Fibroblast of lung (primary cell): ENCODE data around the gene ACOT7. TPM values are rescaled to one million over a fixed set of nuclear protein-coding genes. Genes with fewer than 3 reads are reported as not detected.

Experiments
- DNase-seq, 2 donors: peaks; one replicate each; pipeline versions ENCODE4 v3.0.0 to v3.0.0-alpha.2; 2010; ENCODE audit warnings: low read depth in 2 of 2
- H2AFZ ChIP-seq: 2 replicates; pipeline ENCODE4 v1.5.1; 2012; ENCODE audit warnings: low read length, control low read depth, inconsistent platforms
- H3K27ac ChIP-seq: 2 replicates; pipeline ENCODE4 v1.5.1; 2011; ENCODE audit warnings: low read length, control low read depth; ENCODE audit not compliant: insufficient read depth
- H3K27me3 ChIP-seq: 2 replicates; pipeline ENCODE4 v1.5.1; 2011; ENCODE audit warnings: mild to moderate bottlenecking, low read length; ENCODE audit not compliant: control insufficient read depth, insufficient read depth
- H3K36me3 ChIP-seq: 2 replicates; pipeline ENCODE4 v1.5.1; 2011; ENCODE audit warnings: low read length; ENCODE audit not compliant: control insufficient read depth, insufficient read depth
- H3K4me1 ChIP-seq: 2 replicates; pipeline ENCODE4 v1.5.1; 2011; ENCODE audit warnings: low read length; ENCODE audit not compliant: control insufficient read depth, insufficient read depth; ENCODE audit errors: extremely low read depth
- H3K4me2 ChIP-seq: 2 replicates; pipeline ENCODE4 v1.5.1; 2011; ENCODE audit warnings: low read length, control low read depth; ENCODE audit not compliant: insufficient read depth; ENCODE audit errors: extremely low read depth
- H3K4me3 ChIP-seq, 4 experiments: fragments of 200-600 bp in 1 of 4; sonication (generic) in 1 of 4; replicated peaks in 1 of 4; 2 replicates each; pipeline ENCODE4 v1.5.1; 2011 to 2016; ENCODE audit warnings: low read length in 4 of 4, low read depth in 3 of 4, mild to moderate bottlenecking in 3 of 4, control low read depth in 2 of 4, inconsistent platforms in 1 of 4, mixed read lengths in 1 of 4; ENCODE audit not compliant: insufficient read depth in 1 of 4; ENCODE audit errors: control extremely low read depth in 1 of 4
- H3K79me2 ChIP-seq: 2 replicates; pipeline ENCODE4 v1.5.1; 2012; ENCODE audit warnings: mild to moderate bottlenecking, low read length, inconsistent platforms; ENCODE audit not compliant: control insufficient read depth, insufficient read depth
- H3K9ac ChIP-seq: 2 replicates; pipeline ENCODE4 v1.5.1; 2011; ENCODE audit warnings: mild to moderate bottlenecking, low read length, control low read depth; ENCODE audit not compliant: insufficient read depth
- H3K9me3 ChIP-seq: 2 replicates; pipeline ENCODE4 v1.5.1; 2012; ENCODE audit warnings: low read depth, low read length; ENCODE audit not compliant: control insufficient read depth, insufficient read depth
- H4K20me1 ChIP-seq: 2 replicates; pipeline ENCODE4 v1.5.1; 2011; ENCODE audit warnings: low read length; ENCODE audit not compliant: control insufficient read depth, insufficient read depth; ENCODE audit errors: extremely low read depth
- EZH2 ChIP-seq: IDR thresholded peaks from 2 replicates; pipeline ENCODE4 v1.5.1; 2012; ENCODE audit warnings: low read length, control low read depth, mild to moderate bottlenecking; ENCODE audit errors: missing control alignments
- polyA plus RNA-seq, 2 donors: library from polyadenylated mRNA; depleted of rRNA in 1 of 2; stranded (reverse) in 1 of 2; unstranded in 1 of 2; fragments of >200 nt; gene quantifications; 2 replicates each; pipeline ENCODE4 v1.2.1, GENCODE V29; 2011 to 2012; ENCODE audit warnings: missing spikeins in 1 of 2
- total RNA-seq: library from RNA; depleted of rRNA; stranded (reverse); fragments of >200 nt; gene quantifications from 2 replicates; pipeline ENCODE4 v1.2.1, GENCODE V29; 2014
- TF ChIP-seq, protein P1 (sequence below), 2 donors: IDR thresholded peaks in 1 of 2; conservative IDR thresholded peaks in 1 of 2; 1 replicate in 1 of 2; 2 replicates in 1 of 2; pipeline ENCODE4 v1.5.1; 2011 to 2012; ENCODE audit warnings: low read length in 2 of 2, control low read depth in 1 of 2, inconsistent platforms in 1 of 2, low read depth in 1 of 2, mild to moderate bottlenecking in 1 of 2

ACOT7 gene
- total and polyA plus RNA-seq, 2 donors (not counting 1 experiment from before 2014, with no cell fraction given) = 50.7 to 58.0 TPM

DNA sequence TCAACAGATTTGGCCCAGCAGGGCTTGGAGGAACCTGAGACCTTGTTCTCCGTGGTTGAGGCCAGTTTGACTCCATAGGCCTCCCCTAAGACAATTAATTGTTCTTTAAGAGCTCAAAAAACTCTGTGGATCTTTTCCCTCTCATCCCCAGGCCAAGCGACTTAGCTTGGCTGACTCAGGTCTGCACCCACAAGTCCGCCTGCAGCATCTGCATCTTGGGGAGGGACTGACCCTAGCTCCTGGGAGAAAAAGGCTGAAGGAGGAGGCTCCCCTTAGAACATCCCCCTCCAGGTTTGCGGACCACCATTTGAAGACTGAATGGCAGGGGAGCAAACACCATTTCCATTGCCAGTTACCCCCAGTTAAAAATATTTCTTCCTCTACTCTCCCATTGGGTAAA, 27.7 kb upstream of the ACOT7 start:
- no peak overlapping the region for H3K4me3 ChIP-seq
- H3K27me3 ChIP-seq = peaks cover 70% of the 10 kb centered on the region
- no peak overlapping the region for H3K9ac ChIP-seq
- no peak for TF ChIP-seq EZH2
- TF ChIP-seq, protein P1, sequence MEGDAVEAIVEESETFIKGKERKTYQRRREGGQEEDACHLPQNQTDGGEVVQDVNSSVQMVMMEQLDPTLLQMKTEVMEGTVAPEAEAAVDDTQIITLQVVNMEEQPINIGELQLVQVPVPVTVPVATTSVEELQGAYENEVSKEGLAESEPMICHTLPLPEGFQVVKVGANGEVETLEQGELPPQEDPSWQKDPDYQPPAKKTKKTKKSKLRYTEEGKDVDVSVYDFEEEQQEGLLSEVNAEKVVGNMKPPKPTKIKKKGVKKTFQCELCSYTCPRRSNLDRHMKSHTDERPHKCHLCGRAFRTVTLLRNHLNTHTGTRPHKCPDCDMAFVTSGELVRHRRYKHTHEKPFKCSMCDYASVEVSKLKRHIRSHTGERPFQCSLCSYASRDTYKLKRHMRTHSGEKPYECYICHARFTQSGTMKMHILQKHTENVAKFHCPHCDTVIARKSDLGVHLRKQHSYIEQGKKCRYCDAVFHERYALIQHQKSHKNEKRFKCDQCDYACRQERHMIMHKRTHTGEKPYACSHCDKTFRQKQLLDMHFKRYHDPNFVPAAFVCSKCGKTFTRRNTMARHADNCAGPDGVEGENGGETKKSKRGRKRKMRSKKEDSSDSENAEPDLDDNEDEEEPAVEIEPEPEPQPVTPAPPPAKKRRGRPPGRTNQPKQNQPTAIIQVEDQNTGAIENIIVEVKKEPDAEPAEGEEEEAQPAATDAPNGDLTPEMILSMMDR (conservative IDR thresholded peaks at IDR 0.05 in 1 of 2, IDR thresholded peaks at IDR 0.05 in 1 of 2; ENCODE audit: low read depth in 1 of 2, low read length in 2 of 2) = no peak
- H3K4me2 ChIP-seq = no peak overlapping the region
- H3K36me3 ChIP-seq = no peaks in the 10 kb centered on the region
- H3K79me2 ChIP-seq = no peaks in the 10 kb centered on the region
- H3K4me1 ChIP-seq = no peaks in the 10 kb centered on the region
- H3K9me3 ChIP-seq = no peaks in the 10 kb centered on the region
- H3K27ac ChIP-seq = no peak overlapping the region
- H4K20me1 ChIP-seq = no peaks in the 10 kb centered on the region
- no peak overlapping the region for H2AFZ ChIP-seq
- DNase-seq = no peak

GRCh38 chr1:6420454-6421042, 27.0 kb upstream of the ACOT7 start:
- no peak for DNase-seq
- no peaks in the 10 kb centered on the region for H3K36me3 ChIP-seq
- H2AFZ ChIP-seq = no peak overlapping the region
- peaks cover 69% of the 10 kb centered on the region for H3K27me3 ChIP-seq
- H3K4me1 ChIP-seq = no peaks in the 10 kb centered on the region
- no peaks in the 10 kb centered on the region for H3K9me3 ChIP-seq
- H4K20me1 ChIP-seq = no peaks in the 10 kb centered on the region
- no peak overlapping the region for H3K27ac ChIP-seq
- H3K4me2 ChIP-seq = no peak overlapping the region
- no peak overlapping the region for H3K9ac ChIP-seq
- no peak overlapping the region for H3K4me3 ChIP-seq
- peak; percentile 71 for TF ChIP-seq EZH2
- TF ChIP-seq, protein P1 (conservative IDR thresholded peaks at IDR 0.05 in 1 of 2, IDR thresholded peaks at IDR 0.05 in 1 of 2; ENCODE audit: low read depth in 1 of 2, low read length in 2 of 2) = no peak
- no peaks in the 10 kb centered on the region for H3K79me2 ChIP-seq

GRCh38 chr1:6419804-6420453, 26.4 kb upstream of the ACOT7 start, which contains the start of gene HES2:
Gene HES2 (minus strand): TSS chr1:6419919. CDS start chr1:6419820, 99 bp downstream.
- Histone ChIP-seq H3K9ac (no peak within 1 kb of the TSS), H3K36me3 (no peaks in the 10 kb centered on the region), H3K79me2 (no peaks in the 10 kb centered on the region), H3K9me3 (no peaks in the 10 kb centered on the region), H3K4me2 (no peak within 1 kb of the TSS), H3K27ac (no peak within 1 kb of the TSS), H4K20me1 (no peaks in the 10 kb centered on the region), H3K4me3 (peak within 1 kb of the TSS in 1 of 4 experiments; percentile 32), H2AFZ (no peak within 1 kb of the TSS), H3K4me1 (no peaks in the 10 kb centered on the region), H3K27me3 (peaks cover 69% of the 10 kb centered on the region)
- no peak for DNase-seq
- TF ChIP-seq, protein P1 (conservative IDR thresholded peaks at IDR 0.05 in 1 of 2, IDR thresholded peaks at IDR 0.05 in 1 of 2; ENCODE audit: low read depth in 1 of 2, low read length in 2 of 2) = no peak
- TF ChIP-seq EZH2 = peak; percentile 99
